Upper lobe of left lung (tissue), 4 donors: ENCODE measurements around the gene HECA.

Experiments used
- EP300 ChIP-seq, 4 donors: sonication (generic); formaldehyde crosslinking; IDR thresholded peaks; one replicate each; pipeline ENCODE4 v1.5.1; 2017; ENCODE audit warnings: antibody characterized with exemption in 4 of 4, control low read depth in 2 of 4
- POLR2A ChIP-seq, 4 donors: fragments of 450-650 bp; IDR thresholded peaks; one replicate each; pipeline ENCODE4 v1.5.1; 2016 to 2017; ENCODE audit warnings: antibody characterized with exemption in 4 of 4, mild to moderate bottlenecking in 2 of 4
- POLR2AphosphoS5 ChIP-seq, 2 donors: sonication (generic); formaldehyde crosslinking; IDR thresholded peaks; one replicate each; pipeline ENCODE4 v1.5.1; 2017; ENCODE audit warnings: antibody characterized with exemption in 2 of 2
- TF ChIP-seq, protein P1 (sequence below), 6 experiments: fragments of 450-650 bp in 4 of 6; fragments of 200-600 bp in 2 of 6; sonication (generic) in 2 of 6; IDR thresholded peaks; one replicate each; pipeline ENCODE4 v1.5.1; 2016 to 2019; ENCODE audit warnings: antibody characterized with exemption in 6 of 6

DNA sequence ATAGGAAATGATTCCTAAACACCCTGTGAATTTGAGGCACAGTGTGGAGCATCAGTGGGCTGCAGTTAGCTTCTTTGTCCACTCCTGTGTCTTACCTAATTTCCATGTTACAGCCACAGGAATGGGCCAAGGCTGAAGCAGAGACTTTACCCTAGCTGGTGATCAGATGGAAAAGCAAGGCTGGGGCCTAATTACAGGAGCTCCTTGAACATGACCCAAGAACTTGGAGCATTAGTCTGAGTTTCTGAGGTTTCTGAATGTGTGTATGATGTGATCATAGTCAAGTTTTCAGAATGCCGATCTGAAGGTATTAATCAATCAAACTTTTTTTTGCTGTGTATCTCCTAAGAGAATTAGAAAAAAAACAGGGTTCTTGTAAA lies 18.0 kb downstream of the HECA start:
- TF ChIP-seq, protein P1, sequence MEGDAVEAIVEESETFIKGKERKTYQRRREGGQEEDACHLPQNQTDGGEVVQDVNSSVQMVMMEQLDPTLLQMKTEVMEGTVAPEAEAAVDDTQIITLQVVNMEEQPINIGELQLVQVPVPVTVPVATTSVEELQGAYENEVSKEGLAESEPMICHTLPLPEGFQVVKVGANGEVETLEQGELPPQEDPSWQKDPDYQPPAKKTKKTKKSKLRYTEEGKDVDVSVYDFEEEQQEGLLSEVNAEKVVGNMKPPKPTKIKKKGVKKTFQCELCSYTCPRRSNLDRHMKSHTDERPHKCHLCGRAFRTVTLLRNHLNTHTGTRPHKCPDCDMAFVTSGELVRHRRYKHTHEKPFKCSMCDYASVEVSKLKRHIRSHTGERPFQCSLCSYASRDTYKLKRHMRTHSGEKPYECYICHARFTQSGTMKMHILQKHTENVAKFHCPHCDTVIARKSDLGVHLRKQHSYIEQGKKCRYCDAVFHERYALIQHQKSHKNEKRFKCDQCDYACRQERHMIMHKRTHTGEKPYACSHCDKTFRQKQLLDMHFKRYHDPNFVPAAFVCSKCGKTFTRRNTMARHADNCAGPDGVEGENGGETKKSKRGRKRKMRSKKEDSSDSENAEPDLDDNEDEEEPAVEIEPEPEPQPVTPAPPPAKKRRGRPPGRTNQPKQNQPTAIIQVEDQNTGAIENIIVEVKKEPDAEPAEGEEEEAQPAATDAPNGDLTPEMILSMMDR (IDR thresholded peaks at IDR 0.05): no peak
- TF ChIP-seq POLR2A (IDR thresholded peaks at IDR 0.05) (no peak), POLR2AphosphoS5 (IDR thresholded peaks at IDR 0.05) (no peak), EP300 (IDR thresholded peaks at IDR 0.05) (no peak)
